GM20000 (cell line): ENCODE data around the gene FKBP1A.

Experiments used
- DNase-seq: peaks from one replicate; pipeline ENCODE4 v3.0.0; 2012; ENCODE audit warnings: low spot score
- CTCF ChIP-seq: IDR thresholded peaks from 2 replicates; pipeline ENCODE4 v1.5.1; 2012; ENCODE audit warnings: mild to moderate bottlenecking, control low read depth; ENCODE audit errors: extremely low read depth, missing control alignments

Gene FKBP1A

GRCh38 chr20:1370548-1371110, 22.2 kb downstream of the FKBP1A start:
- DNase-seq: no peak
- TF ChIP-seq CTCF: no peak

GRCh38 chr20:1369970-1370369, 22.9 kb downstream of the FKBP1A start:
- TF ChIP-seq CTCF: no peak
- DNase-seq: no peak

- TF ChIP-seq CTCF: no peak
- no peak for DNase-seq
Observed at GRCh38 chr20:1368448-1369199, 24.2 kb downstream of the FKBP1A start.

GRCh38 chr20:1367479-1367878, 25.4 kb downstream of the FKBP1A start:
- TF ChIP-seq CTCF: no peak

GRCh38 chr20:1364106-1364505, 28.7 kb downstream of the FKBP1A start:
- no peak for TF ChIP-seq CTCF
- DNase-seq: no peak

More at GRCh38 chr20:1367479-1367878, 25.4 kb downstream of the FKBP1A start:
- DNase-seq: no peak

- TF ChIP-seq CTCF: no peak
- DNase-seq: no peak
Observed at GRCh38 chr20:1363522-1363921, 29.3 kb downstream of the FKBP1A start.

GRCh38 chr20:1362484-1362883, 30.4 kb downstream of the FKBP1A start:
- DNase-seq: no peak
- no peak for TF ChIP-seq CTCF
